Measurements from ENCODE around the gene GARIN6.
"Not testable (repeated sequence)": the region's sequence is repeated elsewhere in the genome, so short reads cannot be mapped to it uniquely, and the experiment has no call there.

Gene GARIN6

DNA sequence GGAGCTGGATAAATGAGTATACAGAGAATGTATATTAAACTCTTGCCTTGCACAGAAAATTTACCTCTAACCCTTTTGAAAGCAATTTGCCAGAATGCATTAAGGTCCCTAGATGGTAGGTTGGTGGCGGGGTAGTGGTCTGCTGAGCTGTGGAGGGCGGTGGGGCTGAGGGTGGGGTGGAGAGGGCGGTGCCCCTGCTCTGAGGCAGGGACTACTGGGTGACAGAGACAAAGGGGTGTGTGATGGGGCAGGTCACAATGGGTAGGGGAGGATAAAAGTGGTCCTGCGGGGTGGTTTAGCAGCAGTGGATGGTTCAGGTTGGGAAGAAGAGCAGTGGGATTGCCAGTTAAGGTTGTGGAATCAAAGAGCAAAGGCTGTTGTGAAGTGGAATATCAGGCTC is at the start of gene GARIN6:
GARIN6 (plus strand) TSS at position 301 of the 400 bp plus-strand sequence. CDS start 422 bp downstream, outside the sequence.
- no peak for DNase-seq

DNA sequence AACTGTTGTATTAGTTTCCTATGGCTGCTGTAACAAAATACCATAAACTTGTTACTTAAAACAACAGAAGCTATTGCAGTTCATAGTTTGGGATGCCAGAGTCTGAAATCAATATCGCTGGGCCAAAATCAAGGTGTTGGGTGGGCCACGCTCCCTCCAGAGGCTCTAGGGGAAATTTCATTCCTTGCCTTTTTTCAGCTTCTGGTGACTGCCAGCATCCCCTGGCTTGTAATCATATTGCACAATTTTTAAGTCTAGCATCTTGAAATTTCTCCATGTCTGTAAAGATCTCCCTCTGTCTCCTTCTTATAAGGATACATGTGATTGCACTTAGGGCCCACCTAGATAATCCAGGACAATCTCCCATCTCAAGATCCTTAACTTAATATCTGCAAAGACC is 48.8 kb upstream of the GARIN6 start:
- DNase-seq: no peak

DNA sequence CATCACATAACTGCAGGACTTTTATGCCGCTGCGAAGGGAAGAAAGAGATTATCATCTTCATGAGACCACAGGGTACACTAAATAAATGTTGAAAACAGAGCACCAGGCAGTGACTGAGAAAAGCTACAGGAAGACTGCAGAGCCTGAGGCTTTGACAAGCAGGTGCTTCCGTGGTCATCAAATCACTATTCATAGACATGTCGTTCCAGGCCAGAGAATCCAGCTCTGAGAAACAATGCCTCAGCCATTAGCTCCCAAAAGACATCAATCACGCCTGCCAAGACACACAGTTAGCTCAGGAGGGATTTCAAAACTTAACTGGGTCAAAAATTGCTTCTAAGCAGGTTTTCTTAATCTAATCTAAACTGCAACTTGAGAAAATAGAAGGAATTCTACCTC is 47.2 kb upstream of the GARIN6 start:
- DNase-seq: no peak

DNA sequence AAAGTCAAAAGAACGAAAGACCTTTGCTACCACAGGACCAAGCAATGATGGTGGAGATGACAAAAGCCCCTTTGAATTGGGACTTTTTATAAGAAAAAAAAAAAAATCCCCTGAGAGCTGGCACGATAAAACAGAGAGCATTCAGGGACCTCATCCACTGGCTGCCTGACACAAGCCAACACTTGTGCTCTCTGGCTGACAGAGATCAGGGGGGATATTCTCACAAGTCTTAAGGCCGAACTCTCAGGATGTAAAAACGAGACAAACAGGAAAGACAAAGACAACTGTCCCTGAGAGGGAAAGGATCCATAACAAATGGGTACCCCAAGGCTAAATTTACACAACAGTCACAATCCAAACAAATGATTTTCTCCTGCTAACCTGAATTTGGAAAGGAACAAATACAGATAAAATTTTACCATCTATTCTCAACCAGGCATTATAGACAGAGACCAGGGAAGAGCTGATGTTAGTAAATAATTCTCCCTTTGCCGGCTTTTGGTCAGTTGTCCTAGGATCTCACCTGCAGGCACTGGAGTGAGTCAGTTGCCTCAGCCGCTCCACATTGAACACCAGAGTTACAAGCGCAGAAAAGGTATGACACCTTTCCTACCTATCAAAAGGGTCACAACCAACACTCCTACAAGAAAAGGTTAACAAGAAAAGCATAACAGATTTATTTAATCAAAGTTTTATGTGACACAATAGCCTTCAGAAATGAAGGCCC is 37.9 kb upstream of the GARIN6 start:
- no peak for DNase-seq

DNA sequence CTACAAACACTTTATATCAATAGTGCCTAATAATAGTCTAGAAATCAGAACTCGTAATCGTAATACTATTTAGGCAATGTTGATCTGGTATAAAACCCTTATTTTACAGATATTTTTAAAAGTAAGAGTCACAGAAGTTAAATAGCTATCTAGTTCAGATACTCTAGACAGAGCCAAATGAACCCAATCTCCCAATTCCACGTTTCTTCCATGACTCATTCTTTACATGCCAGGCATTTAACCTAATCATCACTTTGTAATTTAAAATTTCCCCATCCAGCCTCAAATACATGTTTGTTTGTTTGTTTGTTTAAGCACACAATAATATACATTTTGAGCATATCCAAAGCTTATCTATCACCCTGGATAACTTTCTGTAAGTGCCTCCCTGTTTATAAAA is 36.4 kb upstream of the GARIN6 start:
- no peak for DNase-seq

DNA sequence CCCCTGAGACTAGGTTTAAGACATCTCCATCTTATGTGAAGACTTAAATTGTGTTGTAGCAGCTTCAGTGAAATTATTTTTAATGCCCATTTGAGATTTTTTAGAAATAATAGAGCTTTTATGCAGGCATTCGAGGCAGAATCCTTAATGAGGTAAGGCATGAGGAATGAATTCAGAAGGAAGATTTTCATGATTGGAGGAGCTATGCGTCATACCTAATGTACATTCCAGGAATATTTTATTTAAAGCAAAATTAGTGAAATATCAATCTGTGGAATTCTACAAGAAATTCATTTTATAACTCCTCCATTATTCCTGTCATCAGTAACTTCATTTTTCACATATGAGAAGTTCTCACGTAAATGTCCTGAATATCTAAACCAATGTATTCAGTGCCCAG is 36.0 kb upstream of the GARIN6 start:
- no peak for DNase-seq

DNA sequence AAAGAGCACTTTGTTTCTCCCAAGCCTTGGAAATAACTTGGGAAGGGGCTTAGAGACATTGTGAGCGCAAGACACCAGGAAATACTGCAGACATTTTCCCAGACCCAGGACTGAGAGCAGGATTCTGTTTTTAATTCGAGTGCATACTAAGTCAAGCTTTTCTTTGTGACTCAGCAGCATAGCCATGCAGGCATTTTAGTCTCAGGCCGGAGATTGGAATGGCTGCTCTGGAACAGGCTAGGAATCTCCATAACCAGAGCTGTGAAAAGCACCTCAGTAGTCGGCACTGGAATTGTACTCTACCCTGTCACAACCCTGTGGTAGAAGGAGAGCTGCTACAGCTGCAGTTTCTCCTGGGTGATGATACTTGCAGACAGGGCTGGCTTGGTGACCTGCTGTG is 28.9 kb upstream of the GARIN6 start:
- DNase-seq: no peak

DNA sequence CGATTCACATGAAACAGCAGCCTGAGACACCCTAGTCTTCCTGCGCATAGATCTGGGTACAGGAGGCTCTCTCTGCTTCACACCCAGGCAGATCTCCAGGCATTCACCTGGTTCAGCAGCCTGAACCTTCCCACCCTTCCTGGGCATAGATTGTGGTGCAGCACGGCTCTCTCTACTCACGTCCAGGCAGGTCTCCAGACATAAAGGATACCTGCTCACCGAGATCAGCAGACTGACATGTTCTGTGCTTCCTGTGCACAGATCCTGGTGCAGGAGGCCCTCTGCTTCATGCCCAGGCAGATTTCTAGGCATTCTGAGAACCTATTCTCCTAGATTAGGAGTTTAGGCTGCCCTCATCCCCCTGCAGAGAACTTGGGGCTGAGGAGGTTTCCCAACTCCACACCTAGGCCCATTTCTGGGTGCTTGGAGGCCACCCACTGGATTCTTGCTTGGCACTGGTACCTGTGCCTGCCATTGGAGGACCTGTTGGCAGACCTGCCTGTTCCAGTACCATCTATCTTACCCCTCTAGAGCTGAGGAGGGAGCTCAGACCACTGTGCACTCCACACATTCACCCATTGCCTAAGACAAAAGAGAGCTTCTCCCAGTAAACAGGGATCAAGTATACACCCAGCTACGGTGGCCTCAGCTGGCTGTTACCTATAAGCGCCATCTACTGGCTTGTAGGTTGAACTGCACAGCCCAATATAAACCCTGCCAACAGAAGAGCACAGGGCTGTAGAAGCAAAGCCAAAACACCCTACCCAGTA is 28.0 kb upstream of the GARIN6 start:
- DNase-seq: no peak

DNA sequence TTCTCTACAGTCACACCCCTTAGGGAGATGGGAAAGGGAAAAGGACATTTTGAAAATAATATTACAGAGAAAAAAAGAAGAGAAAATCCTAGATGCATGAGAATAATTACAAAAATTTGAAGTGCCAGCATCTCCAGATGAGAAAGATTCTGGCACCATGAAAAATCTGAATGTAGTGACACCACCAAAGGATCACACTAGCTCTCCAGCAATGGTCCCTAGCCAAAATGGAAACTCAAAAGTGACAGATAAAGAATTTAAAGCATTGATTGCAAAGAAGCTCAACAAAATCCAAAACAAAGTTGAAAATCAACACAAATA is 27.4 kb upstream of the GARIN6 start:
- DNase-seq: no peak

DNA sequence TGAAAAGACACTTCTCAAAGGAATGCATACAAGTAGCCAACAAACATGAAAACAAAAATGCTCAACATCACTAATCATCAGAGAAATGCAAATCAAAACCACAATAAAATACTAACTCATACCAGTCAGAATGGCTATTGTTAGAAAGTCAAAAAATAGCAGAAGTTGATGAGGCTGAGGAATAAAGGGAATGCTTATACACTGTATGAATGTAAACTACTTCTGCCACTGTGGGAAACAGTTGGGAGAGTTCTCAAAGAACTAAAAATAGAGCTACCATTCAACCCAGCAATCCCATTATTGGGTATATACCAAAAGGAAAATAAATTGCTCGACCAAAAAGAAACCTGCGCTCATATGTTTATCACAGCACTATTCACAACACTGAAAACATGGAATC is 23.0 kb upstream of the GARIN6 start:
- DNase-seq: not testable (repeated sequence)

DNA sequence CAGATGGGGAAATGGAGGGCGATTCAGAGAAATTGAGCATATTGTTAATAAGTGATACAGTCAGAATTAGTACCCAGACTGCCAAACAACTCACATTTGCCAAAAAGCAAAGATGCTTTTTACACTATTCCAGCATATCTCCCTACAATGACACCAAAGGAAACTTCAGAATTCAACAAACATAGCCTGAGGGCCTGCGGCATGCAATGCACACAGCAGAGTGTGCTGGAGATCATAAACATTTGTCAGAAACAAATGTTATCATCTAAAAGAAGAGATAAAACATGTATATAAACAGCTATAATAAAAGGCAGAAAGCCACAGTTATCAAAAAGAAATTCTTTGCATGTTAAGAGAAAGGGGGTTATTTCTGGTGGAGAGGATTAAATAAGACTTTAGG is 20.1 kb upstream of the GARIN6 start:
- DNase-seq: no peak

DNA sequence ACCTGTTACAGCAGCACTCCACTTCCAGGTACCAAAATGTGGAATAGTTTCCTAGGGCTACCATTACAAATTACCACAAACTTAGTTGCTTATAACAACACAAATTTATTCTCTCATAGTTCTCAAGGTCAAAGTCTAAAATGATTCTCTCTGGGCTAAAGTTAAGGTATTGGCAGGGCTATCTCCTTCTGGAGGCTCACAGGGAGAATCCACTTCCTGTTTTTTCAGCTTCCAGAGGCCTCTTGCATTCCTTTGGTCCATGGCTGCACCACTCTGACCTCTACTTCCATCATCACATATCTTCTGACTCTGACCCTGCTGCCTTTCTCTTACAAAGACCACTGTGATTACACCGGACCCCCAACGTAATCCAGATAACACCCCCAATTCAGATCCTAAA is 2.9 kb upstream of the GARIN6 start:
- DNase-seq: no peak

DNA sequence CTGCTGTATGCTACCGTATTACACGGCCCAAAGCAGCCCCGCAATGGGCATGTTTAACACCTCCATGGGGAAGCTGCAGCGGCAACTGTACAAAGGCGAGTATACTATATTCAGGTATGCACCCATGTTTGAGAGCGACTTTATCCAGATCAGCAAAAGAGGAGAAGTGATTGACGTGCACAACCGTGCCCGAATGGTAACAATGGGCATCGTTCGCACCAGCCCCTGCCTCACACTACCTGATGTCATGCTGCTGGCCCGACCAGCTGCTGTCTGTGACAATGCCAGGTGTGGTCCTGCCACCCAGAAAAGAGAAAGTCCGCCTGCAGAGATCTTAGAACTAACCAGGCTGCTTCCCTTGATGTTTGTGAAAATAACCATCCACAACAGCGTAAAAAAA is 630 bp downstream of the GARIN6 start:
- no peak for DNase-seq

DNA sequence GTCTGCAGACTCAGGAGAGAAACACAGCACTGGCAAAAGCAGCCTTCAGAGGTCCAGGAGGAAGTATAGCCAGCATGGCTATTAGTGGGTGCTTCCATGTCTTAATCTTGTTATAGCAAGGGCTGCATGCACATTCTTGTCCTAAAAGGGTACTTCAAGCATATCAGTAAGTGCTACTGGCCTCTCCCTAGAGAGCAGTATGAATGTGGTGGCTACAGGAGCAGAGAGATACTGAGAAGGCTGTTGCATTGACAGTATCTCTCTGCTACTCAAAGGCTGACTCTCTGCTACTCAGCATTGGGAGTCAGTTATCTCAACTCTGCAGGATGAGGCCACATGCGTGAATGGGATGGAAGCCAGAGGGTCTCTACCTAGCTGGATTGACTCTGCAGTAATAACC is 2.0 kb downstream of the GARIN6 start:
- no peak for DNase-seq

DNA sequence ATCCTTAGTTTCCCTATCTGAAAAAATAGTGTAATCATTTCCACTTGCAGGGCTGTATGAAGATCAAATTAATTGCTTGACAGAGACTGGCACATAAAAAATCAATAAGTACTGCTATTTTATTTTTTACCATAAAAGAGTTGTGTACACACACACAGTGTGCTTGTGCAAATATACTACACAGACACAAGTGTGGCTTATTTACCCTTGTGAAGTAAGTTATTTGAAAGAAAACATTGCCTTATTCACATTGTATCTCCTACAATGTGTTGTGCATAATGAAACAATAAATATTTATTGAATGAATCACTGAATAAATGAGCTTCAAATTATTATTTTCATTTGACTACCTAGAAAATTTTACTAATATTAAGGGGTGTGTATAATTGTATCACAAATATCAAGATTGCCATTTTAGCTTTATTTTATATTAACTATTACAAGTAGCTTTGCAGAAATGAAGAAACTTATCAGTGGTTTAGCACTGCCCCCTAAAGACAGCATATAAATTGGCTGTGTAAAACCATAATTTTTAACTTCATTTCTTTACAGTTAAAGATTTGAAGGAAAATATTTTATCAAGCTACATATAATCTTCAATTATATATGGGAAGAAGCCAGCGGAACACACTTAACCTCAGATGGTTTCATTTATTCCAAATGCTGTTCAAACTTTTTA is 11.3 kb downstream of the GARIN6 start:
- DNase-seq: no peak

DNA sequence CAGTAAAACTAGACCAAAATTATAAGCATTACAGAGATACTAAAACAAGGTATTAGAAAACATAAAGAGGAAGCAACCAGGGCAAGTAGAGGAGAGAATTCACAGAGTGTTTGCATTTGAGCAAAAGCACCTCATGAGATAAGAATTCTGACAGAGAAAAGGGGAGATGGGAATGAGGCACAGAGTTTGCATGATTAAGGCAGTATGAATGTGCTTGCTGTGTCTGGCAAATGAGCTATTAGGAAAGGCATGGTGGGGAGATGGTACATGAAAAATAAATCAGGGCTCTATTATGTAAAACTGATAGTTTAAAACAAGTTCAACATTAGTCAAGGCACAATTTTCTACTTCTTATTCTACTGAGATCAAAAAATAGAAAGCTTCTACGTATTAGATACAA is 23.1 kb downstream of the GARIN6 start:
- no peak for DNase-seq

DNA sequence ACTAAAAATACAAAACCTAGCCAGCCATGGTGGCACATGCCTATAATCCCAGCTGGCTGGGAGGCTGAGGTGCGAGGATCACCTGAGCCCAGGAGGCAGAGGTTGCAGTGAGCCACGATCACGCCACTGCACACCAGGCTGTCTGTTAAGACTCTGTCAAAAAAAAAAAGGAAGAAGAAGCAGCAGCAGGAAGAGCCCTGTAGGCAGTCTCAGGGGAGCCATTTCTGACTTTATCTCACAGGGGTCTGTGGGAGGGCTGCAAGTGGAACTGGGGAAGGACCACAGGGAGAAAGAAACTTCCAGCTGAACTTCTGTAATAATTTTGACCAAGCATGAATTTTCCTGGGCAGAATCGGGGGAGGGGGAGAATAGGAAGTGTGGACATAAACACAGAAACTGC is 32.7 kb downstream of the GARIN6 start:
- DNase-seq: no peak

DNA sequence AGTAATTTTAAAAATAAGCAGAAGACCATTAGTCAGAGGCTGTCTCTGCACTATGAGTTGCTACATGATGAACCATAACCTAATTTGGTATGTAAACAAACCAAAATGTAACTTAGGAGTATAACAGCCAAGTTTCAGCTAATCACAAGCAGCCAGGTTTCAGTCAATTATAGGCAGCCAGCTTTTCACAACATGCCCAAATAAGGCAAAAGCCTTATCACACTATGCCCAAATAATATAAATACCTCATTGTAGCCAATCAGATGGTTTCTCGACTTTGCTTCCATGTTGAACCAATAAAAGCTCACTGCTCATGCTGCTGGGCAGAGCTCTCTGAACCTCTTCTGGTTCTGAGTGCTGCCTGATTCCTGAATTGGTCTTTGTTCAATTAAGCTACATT is 38.6 kb downstream of the GARIN6 start:
- no peak for DNase-seq

DNA sequence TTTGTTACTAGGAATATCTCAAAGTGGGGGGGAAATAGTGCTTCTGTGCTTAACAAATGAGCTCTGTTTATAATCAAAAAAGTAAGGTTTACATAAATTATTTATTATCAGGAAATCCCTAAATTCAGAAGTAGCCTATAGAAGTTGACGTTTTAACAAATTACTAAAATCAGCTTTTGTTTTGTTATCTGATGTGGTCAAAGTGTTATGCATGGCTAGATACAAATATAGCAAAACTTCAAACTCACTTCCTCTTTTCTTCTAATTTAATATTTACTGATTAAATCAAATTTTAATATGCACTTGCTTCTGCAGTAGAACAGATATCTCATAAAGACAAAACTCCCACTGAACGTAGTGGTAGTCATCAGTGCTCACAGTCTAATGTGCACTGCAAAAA is 47.5 kb downstream of the GARIN6 start:
- DNase-seq: no peak
